H1 (cell line): Measurements from ENCODE around the gene VPS37C. TPM values are rescaled to one million over a fixed set of nuclear protein-coding genes. Genes with fewer than 3 reads are reported as not detected.

ENCODE experiments used
- CBX5 ChIP-seq: fragments of 300-800, 300-1000 bp; sonication (generic); IDR thresholded peaks from 2 replicates; pipeline ENCODE4 v1.7.1; 2016; ENCODE audit warnings: antibody characterized with exemption, low read length, low read depth
- CHD1 ChIP-seq: IDR thresholded peaks from 2 replicates; pipeline ENCODE4 v1.6.1; 2012; ENCODE audit warnings: low read depth, low read length, improper control_type of control experiment
- EP300 ChIP-seq, 2 experiments: IDR thresholded peaks; 1 replicate in 1 of 2; 2 replicates in 1 of 2; pipeline ENCODE4 v1.6.1; 2011 to 2012; ENCODE audit warnings: low read depth in 2 of 2, low read length in 2 of 2, mild to moderate bottlenecking in 2 of 2, borderline replicate concordance in 1 of 2, inconsistent platforms in 1 of 2, moderate library complexity in 1 of 2
- GABPA ChIP-seq: IDR thresholded peaks from 2 replicates; pipeline ENCODE4 v1.6.1; 2011; ENCODE audit warnings: mild to moderate bottlenecking, low read length, moderate library complexity, borderline replicate concordance; ENCODE audit not compliant: insufficient read depth
- GTF2F1 ChIP-seq: IDR thresholded peaks from 2 replicates; pipeline ENCODE4 v1.6.1; 2012; ENCODE audit warnings: low read depth, low read length, improper control_type of control experiment, borderline replicate concordance
- KDM5A ChIP-seq: fragments of 200-600 bp; IDR thresholded peaks from 2 replicates; pipeline ENCODE4 v1.7.1; 2012; ENCODE audit warnings: mild to moderate bottlenecking, low read length, inconsistent platforms, mixed read lengths
- RXRA ChIP-seq: IDR thresholded peaks from 2 replicates; pipeline ENCODE4 v1.6.1; 2011; ENCODE audit warnings: low read depth, mild to moderate bottlenecking, low read length, moderate library complexity; ENCODE audit not compliant: insufficient read depth
- SIRT6 ChIP-seq: IDR thresholded peaks from one replicate; pipeline ENCODE4 v1.7.1; 2012; ENCODE audit warnings: low read length, inconsistent platforms
- SIX5 ChIP-seq: IDR thresholded peaks from 2 replicates; pipeline ENCODE4 v1.6.1; 2011; ENCODE audit warnings: mild to moderate bottlenecking, low read depth, low read length
- SP2 ChIP-seq: IDR thresholded peaks from 2 replicates; pipeline ENCODE4 v1.6.1; 2012; ENCODE audit warnings: mild to moderate bottlenecking, low read length, inconsistent platforms
- polyA plus RNA-seq, 7 experiments: library from polyadenylated mRNA; depleted of rRNA in 3 of 7; stranded (reverse) in 5 of 7; unstranded in 2 of 7; fragments of >200 nt in 5 of 7; fragments of 200-250 nt in 2 of 7; gene quantifications; 1 replicate in 5 of 7; 2 replicates in 1 of 7; 4 replicates in 1 of 7; pipeline versions ENCODE4 v1.2.1 to v1.2.3, GENCODE V29; 2011 to 2013; ENCODE audit warnings: missing spikeins in 2 of 7, mixed read lengths in 2 of 7
- total RNA-seq: library from RNA; stranded (reverse); fragmentation: NEBNext Ultra II Directional; extraction: Animal tissue kit (Norgen Biotek cat#: 25700); gene quantifications from 2 replicates; pipeline ENCODE4 v1.2.1, GENCODE V29; 2021
- TF ChIP-seq, protein P1 (sequence below): fragments of 300-600 bp; sonication (generic); IDR thresholded peaks from 2 replicates; pipeline ENCODE4 v1.7.1; 2012; ENCODE audit warnings: low read length, moderate library complexity, mild to moderate bottlenecking, inconsistent platforms; ENCODE audit not compliant: insufficient replicate concordance

The VPS37C gene
- total and polyA plus RNA-seq, 2 of the 8 experiments (the other 6 are each of a cell fraction or from before 2014, with no cell fraction given), result 12.9 to 21.0 TPM

DNA sequence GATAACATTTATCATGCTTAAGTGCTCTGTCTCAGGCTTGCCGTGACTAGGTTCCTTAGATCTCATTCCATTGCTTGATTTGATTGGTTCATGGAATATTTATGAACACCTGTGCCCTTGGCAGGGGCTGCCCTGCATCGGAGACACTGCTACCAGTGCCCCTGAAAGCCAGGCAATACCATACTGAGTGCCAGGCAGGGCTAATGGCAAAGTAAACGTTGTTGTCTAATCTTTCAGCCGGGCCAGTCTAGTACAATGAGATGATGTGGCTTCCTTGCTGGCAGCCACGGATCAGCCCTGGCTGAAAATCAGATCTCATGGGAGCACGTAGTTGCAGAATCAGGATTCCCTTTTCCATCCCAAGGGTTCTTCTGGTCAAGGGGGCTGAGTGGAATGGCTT, 37.1 kb upstream of the VPS37C start (continued):
- TF ChIP-seq, protein P1, sequence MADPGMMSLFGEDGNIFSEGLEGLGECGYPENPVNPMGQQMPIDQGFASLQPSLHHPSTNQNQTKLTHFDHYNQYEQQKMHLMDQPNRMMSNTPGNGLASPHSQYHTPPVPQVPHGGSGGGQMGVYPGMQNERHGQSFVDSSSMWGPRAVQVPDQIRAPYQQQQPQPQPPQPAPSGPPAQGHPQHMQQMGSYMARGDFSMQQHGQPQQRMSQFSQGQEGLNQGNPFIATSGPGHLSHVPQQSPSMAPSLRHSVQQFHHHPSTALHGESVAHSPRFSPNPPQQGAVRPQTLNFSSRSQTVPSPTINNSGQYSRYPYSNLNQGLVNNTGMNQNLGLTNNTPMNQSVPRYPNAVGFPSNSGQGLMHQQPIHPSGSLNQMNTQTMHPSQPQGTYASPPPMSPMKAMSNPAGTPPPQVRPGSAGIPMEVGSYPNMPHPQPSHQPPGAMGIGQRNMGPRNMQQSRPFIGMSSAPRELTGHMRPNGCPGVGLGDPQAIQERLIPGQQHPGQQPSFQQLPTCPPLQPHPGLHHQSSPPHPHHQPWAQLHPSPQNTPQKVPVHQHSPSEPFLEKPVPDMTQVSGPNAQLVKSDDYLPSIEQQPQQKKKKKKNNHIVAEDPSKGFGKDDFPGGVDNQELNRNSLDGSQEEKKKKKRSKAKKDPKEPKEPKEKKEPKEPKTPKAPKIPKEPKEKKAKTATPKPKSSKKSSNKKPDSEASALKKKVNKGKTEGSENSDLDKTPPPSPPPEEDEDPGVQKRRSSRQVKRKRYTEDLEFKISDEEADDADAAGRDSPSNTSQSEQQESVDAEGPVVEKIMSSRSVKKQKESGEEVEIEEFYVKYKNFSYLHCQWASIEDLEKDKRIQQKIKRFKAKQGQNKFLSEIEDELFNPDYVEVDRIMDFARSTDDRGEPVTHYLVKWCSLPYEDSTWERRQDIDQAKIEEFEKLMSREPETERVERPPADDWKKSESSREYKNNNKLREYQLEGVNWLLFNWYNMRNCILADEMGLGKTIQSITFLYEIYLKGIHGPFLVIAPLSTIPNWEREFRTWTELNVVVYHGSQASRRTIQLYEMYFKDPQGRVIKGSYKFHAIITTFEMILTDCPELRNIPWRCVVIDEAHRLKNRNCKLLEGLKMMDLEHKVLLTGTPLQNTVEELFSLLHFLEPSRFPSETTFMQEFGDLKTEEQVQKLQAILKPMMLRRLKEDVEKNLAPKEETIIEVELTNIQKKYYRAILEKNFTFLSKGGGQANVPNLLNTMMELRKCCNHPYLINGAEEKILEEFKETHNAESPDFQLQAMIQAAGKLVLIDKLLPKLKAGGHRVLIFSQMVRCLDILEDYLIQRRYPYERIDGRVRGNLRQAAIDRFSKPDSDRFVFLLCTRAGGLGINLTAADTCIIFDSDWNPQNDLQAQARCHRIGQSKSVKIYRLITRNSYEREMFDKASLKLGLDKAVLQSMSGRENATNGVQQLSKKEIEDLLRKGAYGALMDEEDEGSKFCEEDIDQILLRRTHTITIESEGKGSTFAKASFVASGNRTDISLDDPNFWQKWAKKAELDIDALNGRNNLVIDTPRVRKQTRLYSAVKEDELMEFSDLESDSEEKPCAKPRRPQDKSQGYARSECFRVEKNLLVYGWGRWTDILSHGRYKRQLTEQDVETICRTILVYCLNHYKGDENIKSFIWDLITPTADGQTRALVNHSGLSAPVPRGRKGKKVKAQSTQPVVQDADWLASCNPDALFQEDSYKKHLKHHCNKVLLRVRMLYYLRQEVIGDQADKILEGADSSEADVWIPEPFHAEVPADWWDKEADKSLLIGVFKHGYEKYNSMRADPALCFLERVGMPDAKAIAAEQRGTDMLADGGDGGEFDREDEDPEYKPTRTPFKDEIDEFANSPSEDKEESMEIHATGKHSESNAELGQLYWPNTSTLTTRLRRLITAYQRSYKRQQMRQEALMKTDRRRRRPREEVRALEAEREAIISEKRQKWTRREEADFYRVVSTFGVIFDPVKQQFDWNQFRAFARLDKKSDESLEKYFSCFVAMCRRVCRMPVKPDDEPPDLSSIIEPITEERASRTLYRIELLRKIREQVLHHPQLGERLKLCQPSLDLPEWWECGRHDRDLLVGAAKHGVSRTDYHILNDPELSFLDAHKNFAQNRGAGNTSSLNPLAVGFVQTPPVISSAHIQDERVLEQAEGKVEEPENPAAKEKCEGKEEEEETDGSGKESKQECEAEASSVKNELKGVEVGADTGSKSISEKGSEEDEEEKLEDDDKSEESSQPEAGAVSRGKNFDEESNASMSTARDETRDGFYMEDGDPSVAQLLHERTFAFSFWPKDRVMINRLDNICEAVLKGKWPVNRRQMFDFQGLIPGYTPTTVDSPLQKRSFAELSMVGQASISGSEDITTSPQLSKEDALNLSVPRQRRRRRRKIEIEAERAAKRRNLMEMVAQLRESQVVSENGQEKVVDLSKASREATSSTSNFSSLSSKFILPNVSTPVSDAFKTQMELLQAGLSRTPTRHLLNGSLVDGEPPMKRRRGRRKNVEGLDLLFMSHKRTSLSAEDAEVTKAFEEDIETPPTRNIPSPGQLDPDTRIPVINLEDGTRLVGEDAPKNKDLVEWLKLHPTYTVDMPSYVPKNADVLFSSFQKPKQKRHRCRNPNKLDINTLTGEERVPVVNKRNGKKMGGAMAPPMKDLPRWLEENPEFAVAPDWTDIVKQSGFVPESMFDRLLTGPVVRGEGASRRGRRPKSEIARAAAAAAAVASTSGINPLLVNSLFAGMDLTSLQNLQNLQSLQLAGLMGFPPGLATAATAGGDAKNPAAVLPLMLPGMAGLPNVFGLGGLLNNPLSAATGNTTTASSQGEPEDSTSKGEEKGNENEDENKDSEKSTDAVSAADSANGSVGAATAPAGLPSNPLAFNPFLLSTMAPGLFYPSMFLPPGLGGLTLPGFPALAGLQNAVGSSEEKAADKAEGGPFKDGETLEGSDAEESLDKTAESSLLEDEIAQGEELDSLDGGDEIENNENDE, result no peak
- no peak for TF ChIP-seq KDM5A
- no peak for TF ChIP-seq CHD1
- TF ChIP-seq GTF2F1, result no peak
- TF ChIP-seq GABPA, result no peak
- no peak for TF ChIP-seq CBX5
- TF ChIP-seq SP2, result no peak
- TF ChIP-seq SIRT6, result no peak
- no peak for TF ChIP-seq EP300 (IDR thresholded peaks at IDR 0.05; ENCODE audit: borderline replicate concordance in 1 of 2, low read depth in 2 of 2, low read length in 2 of 2)
- no peak for TF ChIP-seq RXRA
- no peak for TF ChIP-seq SIX5
